ENCODE data around the gene DPYD.

Gene DPYD

GRCh38 chr1:97824200-97824599 lies 96.6 kb downstream of the DPYD start:
- no peak overlapping the region for H3K23ac ChIP-seq (ENCODE audit: low read depth, low read length, poor library complexity)

GRCh38 chr1:97820470-97821188 lies 100.2 kb downstream of the DPYD start:
- no peaks in the 10 kb centered on the region for H3K27me3 ChIP-seq (ENCODE audit: control insufficient read depth in 3 of 3, insufficient read depth in 3 of 3, low read depth in 1 of 3, low read length in 3 of 3)
- no peak overlapping the region for H3K27ac ChIP-seq (replicated peaks; ENCODE audit: low read length)
- H3K4me3 ChIP-seq (ENCODE audit: low read length in 2 of 2) = no peak overlapping the region
- no peak overlapping the region for H3K14ac ChIP-seq (ENCODE audit: low read length)
- no peak overlapping the region for H3K4me2 ChIP-seq (ENCODE audit: insufficient read depth, low read length, poor library complexity, severe bottlenecking)
- H3K9me3 ChIP-seq (replicated peaks in 1 of 2; ENCODE audit: control insufficient read depth in 2 of 2, insufficient read depth in 1 of 2, low read depth in 1 of 2, low read length in 2 of 2) = peaks cover 0 to 3% of the 10 kb centered on the region in 2 donors
- H2BK5ac ChIP-seq (ENCODE audit: low read length) = no peak overlapping the region
- H3K4me1 ChIP-seq (ENCODE audit: control insufficient read depth in 2 of 2, insufficient read depth in 1 of 2, low read depth in 1 of 2, low read length in 2 of 2) = no peaks in the 10 kb centered on the region
- no peak for DNase-seq (ENCODE audit: low spot score)
- no peak overlapping the region for H3K23ac ChIP-seq (ENCODE audit: low read depth, low read length, poor library complexity)
- H2BK120ac ChIP-seq (ENCODE audit: low read depth, low read length) = no peak overlapping the region
- no peak overlapping the region for H3K9ac ChIP-seq (ENCODE audit: low read depth, low read length, poor library complexity)
- H4K91ac ChIP-seq (ENCODE audit: low read depth, low read length, poor library complexity) = no peak overlapping the region
- H2BK15ac ChIP-seq (ENCODE audit: low read length) = no peak overlapping the region
- no peak overlapping the region for H3K4ac ChIP-seq (ENCODE audit: low read length)
- H3K18ac ChIP-seq (ENCODE audit: low read length) = no peak overlapping the region
- H2AK5ac ChIP-seq (ENCODE audit: low read depth, low read length) = no peak overlapping the region
- no peaks in the 10 kb centered on the region for H3K79me1 ChIP-seq (ENCODE audit: low read depth, low read length)
- WGBS, 2 donors (ENCODE audit: extremely low coverage in 2 of 2, insufficient read length in 2 of 2, insufficient replicate concordance in 1 of 2) = no CpG with 5 or more reads among the region's 6 CpGs
- no peak overlapping the region for H4K8ac ChIP-seq (ENCODE audit: low read depth, low read length)
- no peaks in the 10 kb centered on the region for H3K36me3 ChIP-seq (replicated peaks in 1 of 2; ENCODE audit: control insufficient read depth in 2 of 2, insufficient read depth in 2 of 2, low read length in 2 of 2)
- H2AFZ ChIP-seq (ENCODE audit: low read length) = no peak overlapping the region
- no peak overlapping the region for H2BK12ac ChIP-seq (ENCODE audit: low read length)

More at GRCh38 chr1:97824200-97824599, 96.6 kb downstream of the DPYD start:
- Histone ChIP-seq H4K91ac (ENCODE audit: low read depth, low read length, poor library complexity) (no peak overlapping the region), H2AFZ (ENCODE audit: low read length) (no peak overlapping the region), H2BK12ac (ENCODE audit: low read length) (no peak overlapping the region), H3K18ac (ENCODE audit: low read length) (no peak overlapping the region), H3K4ac (ENCODE audit: low read length) (no peak overlapping the region), H3K4me3 (ENCODE audit: low read length in 2 of 2) (no peak overlapping the region), H4K8ac (ENCODE audit: low read depth, low read length) (no peak overlapping the region), H2BK5ac (ENCODE audit: low read length) (no peak overlapping the region), H3K4me2 (ENCODE audit: insufficient read depth, low read length, poor library complexity, severe bottlenecking) (no peak overlapping the region), H2BK15ac (ENCODE audit: low read length) (no peak overlapping the region), H3K36me3 (replicated peaks in 1 of 2; ENCODE audit: control insufficient read depth in 2 of 2, insufficient read depth in 2 of 2, low read length in 2 of 2) (no peaks in the 10 kb centered on the region), H3K4me1 (ENCODE audit: control insufficient read depth in 2 of 2, insufficient read depth in 1 of 2, low read depth in 1 of 2, low read length in 2 of 2) (peaks cover 0 to 10% of the 10 kb centered on the region in 2 donors), H2BK120ac (ENCODE audit: low read depth, low read length) (no peak overlapping the region), H2AK5ac (ENCODE audit: low read depth, low read length) (no peak overlapping the region), H3K14ac (ENCODE audit: low read length) (no peak overlapping the region), H3K27me3 (ENCODE audit: control insufficient read depth in 3 of 3, insufficient read depth in 3 of 3, low read depth in 1 of 3, low read length in 3 of 3) (no peaks in the 10 kb centered on the region), H3K79me1 (ENCODE audit: low read depth, low read length) (no peaks in the 10 kb centered on the region), H3K9ac (ENCODE audit: low read depth, low read length, poor library complexity) (no peak overlapping the region), H3K27ac (replicated peaks; ENCODE audit: low read length) (no peak overlapping the region), H3K9me3 (replicated peaks in 1 of 2; ENCODE audit: control insufficient read depth in 2 of 2, insufficient read depth in 1 of 2, low read depth in 1 of 2, low read length in 2 of 2) (peaks cover 0 to 3% of the 10 kb centered on the region in 2 donors)
- no peak for DNase-seq (ENCODE audit: low spot score)
- no CpG with 5 or more reads among the region's 2 CpGs for WGBS, 2 donors (ENCODE audit: extremely low coverage in 2 of 2, insufficient read length in 2 of 2, insufficient replicate concordance in 1 of 2)

- DNase-seq (ENCODE audit: low spot score) = no peak
- H3K23ac ChIP-seq (ENCODE audit: low read depth, low read length, poor library complexity) = no peak overlapping the region
- H3K18ac ChIP-seq (ENCODE audit: low read length) = no peak overlapping the region
- no CpG with 5 or more reads among the region's 1 CpG for WGBS, 2 donors (ENCODE audit: extremely low coverage in 2 of 2, insufficient read length in 2 of 2, insufficient replicate concordance in 1 of 2)
- H4K8ac ChIP-seq (ENCODE audit: low read depth, low read length) = no peak overlapping the region
- no peaks in the 10 kb centered on the region for H3K79me1 ChIP-seq (ENCODE audit: low read depth, low read length)
- H3K4me2 ChIP-seq (ENCODE audit: insufficient read depth, low read length, poor library complexity, severe bottlenecking) = no peak overlapping the region
- H3K9ac ChIP-seq (ENCODE audit: low read depth, low read length, poor library complexity) = no peak overlapping the region
- no peak overlapping the region for H2BK120ac ChIP-seq (ENCODE audit: low read depth, low read length)
- H3K4me1 ChIP-seq (ENCODE audit: control insufficient read depth in 2 of 2, insufficient read depth in 1 of 2, low read depth in 1 of 2, low read length in 2 of 2) = no peaks in the 10 kb centered on the region
- H4K91ac ChIP-seq (ENCODE audit: low read depth, low read length, poor library complexity) = no peak overlapping the region
- H2AFZ ChIP-seq (ENCODE audit: low read length) = no peak overlapping the region
- no peak overlapping the region for H3K4me3 ChIP-seq (ENCODE audit: low read length in 2 of 2)
- no peak overlapping the region for H2BK15ac ChIP-seq (ENCODE audit: low read length)
- H3K4ac ChIP-seq (ENCODE audit: low read length) = no peak overlapping the region
- no peaks in the 10 kb centered on the region for H3K27me3 ChIP-seq (ENCODE audit: control insufficient read depth in 3 of 3, insufficient read depth in 3 of 3, low read depth in 1 of 3, low read length in 3 of 3)
- no peak overlapping the region for H3K14ac ChIP-seq (ENCODE audit: low read length)
- H3K36me3 ChIP-seq (replicated peaks in 1 of 2; ENCODE audit: control insufficient read depth in 2 of 2, insufficient read depth in 2 of 2, low read length in 2 of 2) = no peaks in the 10 kb centered on the region
- no peaks in the 10 kb centered on the region for H3K9me3 ChIP-seq (replicated peaks in 1 of 2; ENCODE audit: control insufficient read depth in 2 of 2, insufficient read depth in 1 of 2, low read depth in 1 of 2, low read length in 2 of 2)
- H2AK5ac ChIP-seq (ENCODE audit: low read depth, low read length) = no peak overlapping the region
- no peak overlapping the region for H2BK5ac ChIP-seq (ENCODE audit: low read length)
- no peak overlapping the region for H3K27ac ChIP-seq (replicated peaks; ENCODE audit: low read length)
- no peak overlapping the region for H2BK12ac ChIP-seq (ENCODE audit: low read length)
Observed at GRCh38 chr1:97816927-97817326, 103.9 kb downstream of the DPYD start.

DNA sequence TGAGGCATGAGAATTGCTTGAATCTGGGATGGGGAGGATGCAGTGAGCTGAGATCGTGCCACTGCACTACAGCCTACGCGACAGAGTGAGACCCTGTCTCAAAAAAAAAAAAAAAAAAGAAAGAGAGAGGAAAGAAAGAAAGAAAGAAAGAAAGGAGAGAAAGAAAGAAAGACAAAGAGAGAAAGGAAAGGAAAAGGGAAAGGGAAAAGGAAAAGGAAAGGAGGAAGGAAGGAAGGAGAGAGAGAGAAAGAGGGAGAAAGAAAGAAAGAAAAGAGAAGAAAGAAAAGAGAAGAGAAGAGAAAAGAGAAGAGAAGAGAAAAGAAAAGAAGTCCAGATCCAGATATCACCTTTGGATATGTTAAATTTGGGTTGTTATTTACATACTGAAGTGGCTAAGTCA lies 106.0 kb downstream of the DPYD start:
- DNase-seq (ENCODE audit: low spot score) = no peak
- Histone ChIP-seq H3K79me1 (ENCODE audit: low read depth, low read length) (no peaks in the 10 kb centered on the region), H2AK5ac (ENCODE audit: low read depth, low read length) (no peak overlapping the region), H3K23ac (ENCODE audit: low read depth, low read length, poor library complexity) (no peak overlapping the region), H3K4me1 (ENCODE audit: control insufficient read depth in 2 of 2, insufficient read depth in 1 of 2, low read depth in 1 of 2, low read length in 2 of 2) (no peaks in the 10 kb centered on the region), H3K27ac (replicated peaks; ENCODE audit: low read length) (no peak overlapping the region), H3K36me3 (replicated peaks in 1 of 2; ENCODE audit: control insufficient read depth in 2 of 2, insufficient read depth in 2 of 2, low read length in 2 of 2) (no peaks in the 10 kb centered on the region), H2AFZ (ENCODE audit: low read length) (no peak overlapping the region), H2BK5ac (ENCODE audit: low read length) (no peak overlapping the region), H3K14ac (ENCODE audit: low read length) (no peak overlapping the region), H2BK120ac (ENCODE audit: low read depth, low read length) (no peak overlapping the region), H3K18ac (ENCODE audit: low read length) (no peak overlapping the region), H4K91ac (ENCODE audit: low read depth, low read length, poor library complexity) (no peak overlapping the region), H2BK15ac (ENCODE audit: low read length) (no peak overlapping the region), H3K27me3 (ENCODE audit: control insufficient read depth in 3 of 3, insufficient read depth in 3 of 3, low read depth in 1 of 3, low read length in 3 of 3) (no peaks in the 10 kb centered on the region), H3K9me3 (replicated peaks in 1 of 2; ENCODE audit: control insufficient read depth in 2 of 2, insufficient read depth in 1 of 2, low read depth in 1 of 2, low read length in 2 of 2) (no peaks in the 10 kb centered on the region), H3K4me3 (ENCODE audit: low read length in 2 of 2) (no peak overlapping the region), H4K8ac (ENCODE audit: low read depth, low read length) (no peak overlapping the region), H3K4me2 (ENCODE audit: insufficient read depth, low read length, poor library complexity, severe bottlenecking) (no peak overlapping the region), H2BK12ac (ENCODE audit: low read length) (no peak overlapping the region), H3K4ac (ENCODE audit: low read length) (no peak overlapping the region), H3K9ac (ENCODE audit: low read depth, low read length, poor library complexity) (no peak overlapping the region)
- no CpG with 5 or more reads among the region's 3 CpGs for WGBS, 2 donors (ENCODE audit: extremely low coverage in 2 of 2, insufficient read length in 2 of 2, insufficient replicate concordance in 1 of 2)

All from neuronal stem cell (in vitro differentiated cells).